GM04503 (cell line): ENCODE data around the gene DLG2.
A peak's percentile ranks its signal among the peaks of the same experiment; 100 is the strongest.
"Not testable (repeated sequence)": the region's sequence is repeated elsewhere in the genome, so short reads cannot be mapped to it uniquely, and the experiment has no call there.

Experiments
- DNase-seq: peaks from one replicate; pipeline ENCODE4 v3.0.0-alpha.2; 2012; ENCODE audit warnings: low read depth

Gene DLG2

GRCh38 chr11:84372381-84372950 is 1254.7 kb downstream of the DLG2 start:
- no peak for DNase-seq

DNA sequence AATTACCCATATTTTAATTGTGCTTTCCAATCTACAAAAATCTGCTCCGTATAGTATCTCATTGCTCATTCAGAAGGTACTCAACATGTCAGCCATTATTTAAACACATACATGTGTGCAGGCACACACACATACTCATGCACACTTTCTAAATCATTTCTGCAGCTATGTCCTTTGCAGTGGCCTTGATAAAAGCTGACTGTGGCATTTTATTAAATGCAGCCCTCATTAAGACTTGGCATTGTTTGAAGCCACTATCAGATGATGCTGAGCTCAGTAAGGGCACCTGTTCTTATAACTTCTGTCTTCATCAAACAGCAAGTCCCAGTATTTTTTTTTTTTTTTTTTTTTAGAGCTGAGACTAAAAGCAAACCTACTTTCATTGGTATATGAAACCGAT is 1269.1 kb downstream of the DLG2 start:
- DNase-seq: no peak

GRCh38 chr11:84355911-84356310 is 1271.2 kb downstream of the DLG2 start:
- no peak for DNase-seq

DNA sequence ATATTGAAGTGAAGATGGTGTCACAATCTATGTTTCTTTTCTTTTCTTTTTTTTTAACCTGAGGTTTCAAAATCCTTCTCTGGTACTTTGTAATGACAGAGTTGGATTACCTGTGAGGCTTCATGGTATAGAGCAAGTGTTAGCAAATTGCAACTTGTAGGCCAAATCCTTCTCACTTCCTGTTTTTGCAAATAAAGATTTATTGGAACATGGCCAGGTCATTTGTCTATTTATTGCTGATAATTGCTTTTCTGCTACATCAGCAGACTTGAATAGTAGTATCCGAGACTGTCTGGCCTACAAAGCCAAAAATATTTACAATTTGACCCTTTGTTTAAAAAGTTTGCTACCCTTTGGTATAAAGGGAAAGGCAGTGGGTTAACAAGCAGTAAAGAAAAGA is 1281.5 kb downstream of the DLG2 start:
- DNase-seq: no peak

DNA sequence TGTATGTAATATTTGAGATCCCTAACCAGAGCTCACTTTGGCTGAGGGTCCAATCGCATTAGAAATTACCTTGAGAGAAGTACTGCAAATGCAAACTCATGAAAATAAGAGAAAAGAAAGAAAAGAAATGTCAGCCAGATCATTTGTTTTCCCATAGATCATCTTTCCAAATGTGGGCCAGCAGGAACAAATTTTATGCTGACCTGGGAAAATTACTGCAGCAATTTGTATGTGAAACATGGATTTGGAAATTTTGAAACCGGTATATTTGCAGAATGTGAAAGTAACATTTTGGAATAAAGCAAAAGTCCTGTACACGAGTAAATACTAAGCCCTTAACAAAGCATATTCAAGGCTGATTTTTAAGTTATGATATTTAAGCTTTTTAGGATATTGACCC is 1282.1 kb downstream of the DLG2 start:
- DNase-seq: no peak

DNA sequence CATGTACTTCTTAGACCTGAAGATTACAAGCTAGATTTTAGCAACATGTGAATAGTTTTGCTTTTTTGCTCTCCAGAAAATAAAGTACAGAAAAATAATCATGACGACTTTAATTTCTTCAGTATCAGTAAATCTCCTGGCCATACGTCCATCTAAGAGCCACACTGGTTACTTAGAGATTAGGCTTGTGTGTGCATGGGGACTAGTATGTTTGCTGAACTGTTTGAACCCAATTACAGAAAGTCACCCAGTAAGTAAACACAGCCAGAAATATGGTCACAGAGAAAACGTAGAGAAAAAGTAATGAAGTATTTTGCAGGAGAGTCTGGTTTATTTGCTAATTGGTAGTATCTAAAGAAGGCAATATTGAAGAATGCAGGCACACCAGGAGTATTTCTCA is 1287.3 kb downstream of the DLG2 start:
- DNase-seq: no peak

- no peak for DNase-seq
Observed at GRCh38 chr11:84333221-84333620, 1293.9 kb downstream of the DLG2 start.

DNA sequence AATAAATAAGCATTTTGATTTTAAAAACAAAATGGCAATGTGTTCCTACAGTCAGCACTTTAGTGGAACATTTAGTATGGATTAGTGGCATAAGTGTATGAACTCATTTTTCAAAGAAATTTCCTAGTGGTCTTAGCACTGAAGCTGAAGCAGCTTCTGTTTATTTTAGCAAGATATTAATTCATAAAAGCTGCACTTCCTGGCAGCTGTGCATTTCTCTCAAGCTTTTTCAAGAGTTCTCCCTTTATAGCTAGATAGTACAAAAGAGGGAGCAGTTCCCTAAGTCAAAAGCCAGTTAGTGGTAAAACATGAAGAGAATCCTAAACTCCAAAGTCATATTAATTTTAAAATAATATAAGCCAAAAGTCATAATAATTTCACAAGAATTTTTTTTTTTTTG is 1304.9 kb downstream of the DLG2 start:
- no peak for DNase-seq

GRCh38 chr11:84319863-84320262 is 1307.3 kb downstream of the DLG2 start:
- DNase-seq: no peak

DNA sequence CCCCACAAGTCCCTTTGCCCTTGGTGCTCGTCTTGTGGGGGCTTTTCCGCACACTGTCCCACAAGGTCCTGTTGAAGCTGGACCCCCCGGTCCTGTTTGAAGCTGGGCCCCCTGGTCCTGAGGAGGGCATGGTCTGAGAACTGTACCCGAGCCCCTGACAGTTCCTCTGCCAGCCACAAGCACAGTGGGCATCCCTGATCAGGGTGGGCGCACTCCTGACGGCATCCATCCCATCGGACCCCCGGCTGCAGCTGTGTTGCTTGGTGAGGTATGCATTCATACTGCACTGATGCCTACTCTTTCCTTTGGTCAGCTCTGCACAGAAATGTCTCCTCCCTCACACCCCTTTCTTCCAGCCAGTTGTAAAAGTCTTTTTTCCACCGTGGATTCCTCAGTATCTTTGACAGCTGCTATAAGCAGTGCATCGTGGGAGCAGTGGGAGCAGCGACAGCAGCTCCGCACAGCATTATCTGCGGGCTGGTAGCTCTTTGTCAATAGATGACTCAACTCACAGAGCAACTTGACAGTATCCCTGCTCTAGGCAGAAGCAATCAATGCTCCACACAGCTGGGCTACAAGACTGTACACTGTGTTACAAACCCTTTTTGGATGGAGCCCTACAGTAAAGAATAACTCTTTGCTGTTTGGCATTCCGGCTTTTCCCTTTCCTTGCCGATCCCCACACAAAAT is 1310.1 kb downstream of the DLG2 start:
- DNase-seq: peak; percentile 6

DNA sequence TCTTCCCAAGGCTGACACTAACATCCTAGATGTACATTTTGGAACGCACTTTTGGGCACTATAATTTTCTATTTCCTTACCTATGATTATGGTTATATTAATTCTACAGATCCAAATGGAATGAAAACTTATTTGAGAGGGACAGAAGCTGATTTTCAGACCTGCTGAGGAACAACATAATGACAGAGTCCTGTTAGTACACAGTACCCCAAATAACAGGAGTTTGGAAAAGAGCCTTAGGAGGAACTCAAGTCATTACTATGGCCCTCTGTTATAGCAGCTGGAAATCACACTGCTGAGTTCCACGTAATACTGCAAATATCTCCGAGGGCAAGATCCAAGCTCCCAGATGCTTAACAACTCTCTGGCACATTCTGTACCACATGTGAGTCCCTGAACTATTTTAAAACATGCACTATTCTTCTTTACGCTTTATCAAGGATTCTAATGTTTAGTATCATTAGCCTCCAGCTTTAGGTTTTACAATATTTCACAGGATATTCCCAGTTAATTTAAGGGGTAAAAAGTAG is 1313.2 kb downstream of the DLG2 start:
- no peak for DNase-seq

- no peak for DNase-seq
Observed at GRCh38 chr11:84310268-84310667, 1316.9 kb downstream of the DLG2 start.

GRCh38 chr11:84308491-84308890 is 1318.7 kb downstream of the DLG2 start:
- not testable (repeated sequence) for DNase-seq

DNA sequence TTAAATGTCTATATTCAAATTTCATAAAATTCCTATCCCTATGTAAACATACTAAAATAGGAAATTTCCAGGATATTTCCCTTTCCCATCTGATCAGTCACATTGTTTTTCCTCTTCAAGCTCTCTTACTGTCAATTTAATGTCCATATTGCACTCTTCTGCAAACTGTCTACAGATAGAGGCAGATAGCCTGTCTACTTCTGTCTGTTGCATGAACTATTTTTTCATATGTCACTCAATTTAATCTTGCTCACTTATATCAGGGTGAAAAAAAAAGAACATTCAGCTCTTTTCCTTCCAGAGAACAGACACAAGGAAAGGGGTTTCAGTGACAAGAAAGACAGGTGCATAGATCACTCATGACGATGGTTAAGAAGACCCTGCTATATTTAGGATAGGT is 1327.1 kb downstream of the DLG2 start:
- no peak for DNase-seq

DNA sequence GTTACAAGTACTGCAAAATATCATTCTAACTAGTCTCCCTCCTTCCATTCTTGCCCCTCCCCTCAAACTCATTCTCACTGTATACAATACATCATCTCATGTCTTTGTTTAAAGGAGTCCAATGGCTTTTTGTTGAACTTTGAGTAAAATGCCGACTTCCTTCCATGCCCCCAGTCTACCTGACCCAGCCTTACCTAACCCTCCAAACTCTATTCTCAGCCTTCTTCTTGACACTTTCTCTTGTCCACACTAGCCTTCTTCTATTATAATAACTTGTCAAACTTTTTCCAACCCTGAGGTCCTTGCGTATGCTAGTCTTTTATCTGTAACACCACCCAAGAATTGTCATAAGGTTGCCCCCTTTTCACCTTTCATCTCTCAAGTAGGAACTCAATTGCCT is 1329.6 kb downstream of the DLG2 start:
- DNase-seq: no peak

DNA sequence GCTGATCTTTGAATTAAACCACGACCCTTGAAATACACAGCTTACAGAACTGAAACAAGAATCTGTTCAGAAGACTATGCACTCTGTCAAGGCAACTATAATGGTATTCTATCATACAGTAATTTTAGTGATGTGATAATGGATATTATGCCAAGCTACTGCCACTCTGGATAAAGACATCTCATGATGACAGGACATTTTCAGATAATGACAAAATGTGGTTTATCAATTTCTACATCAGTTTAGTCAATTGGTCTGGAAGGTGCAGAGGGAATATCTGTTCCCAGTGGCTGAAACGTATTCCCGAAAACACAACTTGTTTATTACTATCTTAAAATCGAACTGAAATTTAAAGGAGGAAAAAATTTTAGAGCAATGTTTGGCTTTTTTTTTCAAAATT is 1331.3 kb downstream of the DLG2 start:
- DNase-seq: no peak

DNA sequence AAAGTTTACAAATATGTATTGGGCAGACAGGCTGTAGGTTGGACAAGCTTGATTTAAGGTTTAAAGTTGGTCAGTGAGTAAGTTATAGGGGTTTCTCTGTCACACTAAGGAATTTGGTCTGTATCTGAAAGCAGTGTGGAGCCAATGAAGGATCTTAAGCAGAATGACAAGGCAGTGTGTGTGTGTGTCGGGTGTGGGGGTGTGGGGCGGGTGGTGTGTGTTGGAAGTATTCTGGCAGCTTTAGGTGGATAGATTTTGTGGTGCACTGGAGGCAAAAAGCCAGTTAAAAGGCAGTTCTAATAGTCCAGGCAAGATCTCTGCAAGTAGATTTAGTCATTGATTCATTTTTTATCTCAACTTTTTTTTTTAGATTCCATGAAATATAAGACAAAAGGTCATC is 1334.2 kb downstream of the DLG2 start:
- no peak for DNase-seq

GRCh38 chr11:84292006-84292405 is 1335.1 kb downstream of the DLG2 start:
- DNase-seq: no peak

GRCh38 chr11:84290647-84291046 is 1336.5 kb downstream of the DLG2 start:
- no peak for DNase-seq

DNA sequence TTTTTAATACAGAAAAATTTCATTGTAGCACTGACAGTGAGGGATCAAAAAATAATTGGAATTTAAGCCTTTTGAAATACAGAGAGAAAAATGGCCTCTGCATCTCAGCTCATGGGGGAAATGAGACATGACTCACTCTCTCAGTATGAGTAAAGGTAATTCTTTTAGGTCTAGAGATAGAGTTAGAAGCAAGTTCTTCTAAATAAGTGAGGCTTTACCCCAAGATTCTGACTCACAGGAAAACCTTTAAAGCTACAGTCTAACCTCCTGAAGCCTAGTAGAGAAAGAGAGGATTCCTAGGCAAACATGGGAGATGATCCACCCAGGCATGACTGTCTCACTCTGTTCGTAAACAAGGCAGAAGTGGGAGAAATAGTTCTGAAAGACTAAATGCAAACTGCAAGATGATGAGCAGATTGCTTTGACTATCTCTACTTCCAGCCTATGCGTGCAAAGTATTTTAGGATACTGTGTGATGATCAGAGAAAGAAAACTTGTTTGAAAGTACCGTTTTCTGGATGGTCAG is 1337.7 kb downstream of the DLG2 start:
- peak; percentile 16 for DNase-seq

GRCh38 chr11:84273541-84273940 is 1353.6 kb downstream of the DLG2 start:
- DNase-seq: no peak

DNA sequence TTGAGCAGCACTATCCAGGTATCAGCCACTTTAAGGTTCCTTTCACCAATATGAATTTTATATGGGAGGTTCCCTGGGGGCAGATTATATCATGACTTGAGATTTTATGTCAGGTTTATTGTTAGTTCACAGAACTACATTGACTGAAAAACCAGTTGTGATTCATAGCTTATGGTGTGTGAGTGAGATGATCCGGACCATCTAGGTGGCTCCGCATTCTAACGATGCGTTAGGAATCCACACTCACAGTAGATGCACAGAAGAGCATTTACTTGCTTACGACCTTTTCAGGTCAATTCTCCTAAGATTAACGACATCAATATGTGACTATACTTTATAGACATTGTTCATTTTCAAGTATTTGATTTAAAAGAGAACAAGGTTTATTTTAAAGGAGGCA is 1356.7 kb downstream of the DLG2 start:
- DNase-seq: no peak

DNA sequence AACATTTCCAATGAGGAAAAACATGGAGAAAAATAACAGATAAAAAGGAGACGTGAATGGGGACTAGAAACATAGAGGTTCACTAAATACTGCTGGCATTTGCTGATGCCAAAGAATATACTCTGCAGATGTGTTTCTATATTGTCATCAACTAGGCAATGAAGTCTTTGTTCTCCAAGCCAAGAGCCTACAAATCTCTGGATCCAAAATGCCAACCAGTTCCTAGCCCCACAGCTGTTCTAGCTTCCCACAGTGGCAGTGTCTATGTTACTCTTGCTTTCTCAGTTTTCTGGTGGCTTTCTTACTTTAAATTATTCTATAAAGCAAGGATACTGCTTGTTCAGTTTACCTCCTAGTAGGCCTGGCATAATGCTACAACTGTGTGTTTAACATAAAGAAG is 1363.1 kb downstream of the DLG2 start:
- DNase-seq: no peak

- no peak for DNase-seq
Observed at GRCh38 chr11:84261707-84262106, 1365.4 kb downstream of the DLG2 start.
